Peyer's patch (tissue), 4 donors: Measurements from ENCODE around the gene HNRNPH2. TPM values are rescaled to one million over a fixed set of nuclear protein-coding genes. Genes with fewer than 3 reads are reported as not detected.
A peak's percentile ranks its signal among the peaks of the same experiment; 100 is the strongest.

Source experiments
- DNase-seq, 3 donors: peaks; one replicate each; pipeline ENCODE4 v3.0.0-alpha.2; 2017 to 2019
- H3K27ac ChIP-seq, 4 donors: fragments of 200-600 bp; sonication (generic); one replicate each; pipeline ENCODE4 v1.5.1; 2016 to 2019
- H3K27me3 ChIP-seq, 2 donors: fragments of 200-600 bp; sonication (generic); one replicate each; pipeline ENCODE4 v1.5.1; 2019
- H3K36me3 ChIP-seq, 3 donors: fragments of 200-600 bp; sonication (generic); one replicate each; pipeline ENCODE4 v1.5.1; 2016 to 2019
- H3K4me1 ChIP-seq, 4 donors: fragments of 200-600 bp; sonication (generic); one replicate each; pipeline ENCODE4 v1.5.1; 2016 to 2019
- H3K4me3 ChIP-seq, 4 donors: fragments of 200-600 bp; sonication (generic); 1 replicate in 3 of 4; 2 replicates in 1 of 4; pipeline ENCODE4 v1.5.1; 2016 to 2019; ENCODE audit warnings: mild to moderate bottlenecking in 1 of 4
- H3K9me3 ChIP-seq, 4 donors: fragments of 200-600 bp; sonication (generic); one replicate each; pipeline ENCODE4 v1.5.1; 2016 to 2019; ENCODE audit warnings: mild to moderate bottlenecking in 1 of 4
- CTCF ChIP-seq, 6 experiments: fragments of 450-650 bp in 4 of 6; fragments of 200-600 bp in 2 of 6; sonication (generic) in 1 of 6; IDR thresholded peaks; one replicate each; pipeline ENCODE4 v1.5.1; 2017 to 2019; ENCODE audit warnings: antibody characterized with exemption in 6 of 6, mild to moderate bottlenecking in 3 of 6, moderate library complexity in 1 of 6
- POLR2A ChIP-seq, 2 donors: fragments of 450-650 bp; IDR thresholded peaks; one replicate each; pipeline ENCODE4 v1.5.1; 2017; ENCODE audit warnings: antibody characterized with exemption in 2 of 2, mild to moderate bottlenecking in 2 of 2, moderate library complexity in 2 of 2
- total RNA-seq, 4 donors: library from RNA; depleted of rRNA; stranded (reverse); fragments of >200 nt; gene quantifications; one replicate each; pipeline ENCODE4 v1.1.0, GENCODE V29; 2016

HNRNPH2 gene
- total RNA-seq, 4 donors from 2014 or later: 29.4 to 64.5 (median 43.1) TPM

GRCh38 chrX:101365301-101365795, 42.7 kb upstream of the HNRNPH2 start:
- H3K9me3 ChIP-seq: no peaks in the 10 kb centered on the region
- H3K27me3 ChIP-seq: no peaks in the 10 kb centered on the region
- no peak overlapping the region for H3K27ac ChIP-seq
- no peaks in the 10 kb centered on the region for H3K4me1 ChIP-seq
- DNase-seq: no peak
- TF ChIP-seq POLR2A (IDR thresholded peaks at IDR 0.05): no peak
- no peak for TF ChIP-seq CTCF (IDR thresholded peaks at IDR 0.05)
- no peaks in the 10 kb centered on the region for H3K36me3 ChIP-seq
- no peak overlapping the region for H3K4me3 ChIP-seq

DNA sequence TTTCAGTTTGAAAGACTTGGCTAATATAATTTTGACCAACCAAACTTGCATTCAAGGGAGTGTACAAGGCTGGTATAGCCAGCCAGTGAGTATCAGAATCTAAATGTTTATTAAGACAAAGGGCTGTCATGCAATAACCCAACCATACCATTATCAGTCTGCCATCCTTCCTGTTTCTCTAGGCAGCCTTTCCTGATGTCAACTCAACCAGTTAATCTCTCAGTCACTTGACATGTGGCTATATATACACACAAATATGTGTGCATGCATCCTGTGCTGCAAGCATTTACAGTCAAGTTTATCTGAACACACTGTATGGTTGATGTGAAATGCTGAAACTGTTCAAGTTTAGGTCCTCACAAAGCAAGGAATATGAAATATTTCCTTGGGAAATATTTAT, 39.2 kb upstream of the HNRNPH2 start:
- H3K27me3 ChIP-seq: no peaks in the 10 kb centered on the region
- H3K4me1 ChIP-seq: no peaks in the 10 kb centered on the region

DNA sequence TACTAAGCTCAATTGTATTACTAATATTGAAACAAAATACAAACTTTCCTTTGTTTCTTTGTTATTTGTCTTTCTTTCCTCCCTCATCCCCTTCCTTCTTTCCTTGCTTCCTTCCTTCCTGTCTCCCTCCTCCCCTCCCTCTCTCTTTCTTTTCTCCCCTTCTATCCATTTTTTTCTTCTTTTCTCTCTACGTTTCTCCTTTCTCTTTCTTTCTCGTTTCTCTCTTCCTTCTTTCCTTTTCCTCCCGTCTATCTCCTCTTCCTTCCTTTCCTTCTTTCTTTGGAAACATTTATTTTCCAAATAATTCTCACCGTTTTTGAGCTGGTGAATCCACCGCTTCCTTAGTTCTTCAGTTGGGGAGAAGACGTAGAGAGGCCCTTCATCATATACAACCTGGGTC, 38.3 kb upstream of the HNRNPH2 start:
- Histone ChIP-seq H3K27ac (no peak overlapping the region), H3K27me3 (no peaks in the 10 kb centered on the region), H3K4me3 (no peak overlapping the region), H3K9me3 (no peaks in the 10 kb centered on the region), H3K4me1 (no peaks in the 10 kb centered on the region), H3K36me3 (no peaks in the 10 kb centered on the region)
- TF ChIP-seq POLR2A (IDR thresholded peaks at IDR 0.05): no peak
- TF ChIP-seq CTCF (IDR thresholded peaks at IDR 0.05): no peak
- no peak for DNase-seq

More for the DNA sequence above, 39.2 kb upstream of the HNRNPH2 start:
- Histone ChIP-seq H3K4me3 (no peak overlapping the region), H3K27ac (no peak overlapping the region), H3K36me3 (no peaks in the 10 kb centered on the region), H3K9me3 (no peaks in the 10 kb centered on the region)
- DNase-seq: no peak
- TF ChIP-seq POLR2A (IDR thresholded peaks at IDR 0.05) (no peak), CTCF (IDR thresholded peaks at IDR 0.05) (no peak)

- Histone ChIP-seq H3K4me1 (no peaks in the 10 kb centered on the region), H3K27ac (peak overlapping the region in 1 of 4 donors; percentile 42), H3K27me3 (no peaks in the 10 kb centered on the region), H3K36me3 (no peaks in the 10 kb centered on the region), H3K9me3 (no peaks in the 10 kb centered on the region), H3K4me3 (no peak overlapping the region)
- peak in 1 of 3 donors; percentile 34 for DNase-seq
- TF ChIP-seq POLR2A (IDR thresholded peaks at IDR 0.05) (no peak), CTCF (IDR thresholded peaks at IDR 0.05) (no peak)
Observed at GRCh38 chrX:101370888-101371504, 37.0 kb upstream of the HNRNPH2 start.

DNA sequence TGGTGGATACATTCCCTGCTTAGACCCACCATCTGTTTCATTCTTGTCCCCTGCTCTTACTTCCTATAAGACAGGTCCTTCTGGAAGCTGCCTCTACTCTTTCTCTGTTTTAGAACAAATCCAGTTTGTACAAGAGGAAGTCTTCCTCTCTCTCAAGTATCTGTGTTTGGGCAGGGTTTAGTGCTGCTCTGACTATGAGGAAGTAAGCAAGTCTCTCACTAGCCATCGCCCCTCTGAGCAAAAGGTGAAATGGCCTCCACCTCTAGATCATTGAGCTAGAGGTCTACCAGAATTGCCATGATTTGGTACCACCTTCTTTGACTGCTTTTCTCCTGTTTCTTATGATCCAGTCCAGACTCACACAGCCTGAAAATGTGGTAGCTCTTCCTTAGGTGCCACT, 30.5 kb upstream of the HNRNPH2 start:
- Histone ChIP-seq H3K4me1 (no peaks in the 10 kb centered on the region), H3K27ac (no peak overlapping the region), H3K9me3 (no peaks in the 10 kb centered on the region), H3K36me3 (no peaks in the 10 kb centered on the region), H3K27me3 (no peaks in the 10 kb centered on the region), H3K4me3 (no peak overlapping the region)
- TF ChIP-seq CTCF (IDR thresholded peaks at IDR 0.05) (no peak), POLR2A (IDR thresholded peaks at IDR 0.05) (no peak)
- DNase-seq: no peak
